GM19397 (cell line): Measurements from ENCODE around the gene RFFL.
A peak's percentile ranks its signal among the peaks of the same experiment; 100 is the strongest.

Source experiments
- ATAC-seq: cut with Tn5 transposase; IDR thresholded peaks from one replicate; pipeline ENCODE4 v1.9.1; 2021; ENCODE audit warnings: mild to moderate bottlenecking, moderate library complexity; ENCODE audit not compliant: unreplicated experiment

Gene RFFL

GRCh38 chr17:34979650-34980352 lies 83.7 kb downstream of the RFFL start:
- no peak for ATAC-seq

GRCh38 chr17:34979153-34979552 lies 84.4 kb downstream of the RFFL start:
- no peak for ATAC-seq

GRCh38 chr17:34974794-34975785 lies 88.4 kb downstream of the RFFL start:
- ATAC-seq, result no peak

- ATAC-seq, result no peak
Observed at GRCh38 chr17:34974179-34974578, 89.3 kb downstream of the RFFL start.

GRCh38 chr17:34961093-34961911 lies 102.2 kb downstream of the RFFL start, which contains the start of the genes CCT6B and ZNF830:
TSS of gene CCT6B (minus strand) at chr17:34961460. CDS start at chr17:34961393, 67 bp downstream.
TSS of gene ZNF830 (plus strand) at chr17:34961540. CDS start at chr17:34961567, 27 bp downstream.
- ATAC-seq, result peak; percentile 90

- ATAC-seq, result no peak
Observed at GRCh38 chr17:34958438-34958837, 105.1 kb downstream of the RFFL start.
